H9 (cell line): Measurements from ENCODE around the gene GMPR. TPM values are rescaled to one million over a fixed set of nuclear protein-coding genes. Genes with fewer than 3 reads are reported as not detected.

ENCODE experiments used
- DNase-seq: peaks from one replicate; pipeline ENCODE4 v3.0.0-alpha.2; 2017
- H2AFZ ChIP-seq: one replicate; pipeline ENCODE4 v1.6.1; 2013; ENCODE audit warnings: mild to moderate bottlenecking, low read length, control low read depth, moderate library complexity
- H2AK5ac ChIP-seq: 2 replicates; pipeline ENCODE4 v1.6.1; 2013; ENCODE audit warnings: low read length, control low read depth, mixed read lengths; ENCODE audit not compliant: insufficient read length
- H2BK120ac ChIP-seq: one replicate; pipeline ENCODE4 v1.6.1; 2013; ENCODE audit warnings: low read depth, mild to moderate bottlenecking, low read length, control low read depth, inconsistent platforms; ENCODE audit not compliant: poor library complexity, severe bottlenecking
- H2BK12ac ChIP-seq: 2 replicates; pipeline ENCODE4 v1.6.1; 2013; ENCODE audit warnings: low read length, control low read depth, mixed read lengths, low read depth; ENCODE audit not compliant: insufficient read length
- H2BK15ac ChIP-seq: 2 replicates; pipeline ENCODE4 v1.6.1; 2013; ENCODE audit warnings: low read depth, low read length, control low read depth
- H2BK20ac ChIP-seq: one replicate; pipeline ENCODE4 v1.6.1; 2013; ENCODE audit warnings: low read depth, mild to moderate bottlenecking, low read length, control low read depth, inconsistent platforms; ENCODE audit not compliant: poor library complexity, severe bottlenecking
- H2BK5ac ChIP-seq: 2 replicates; pipeline ENCODE4 v1.6.1; 2013; ENCODE audit warnings: low read length, control low read depth, mixed read lengths; ENCODE audit not compliant: insufficient read length
- H3K14ac ChIP-seq: 2 replicates; pipeline ENCODE4 v1.6.1; 2013; ENCODE audit warnings: low read length, control low read depth; ENCODE audit not compliant: insufficient read depth
- H3K18ac ChIP-seq: 2 replicates; pipeline ENCODE4 v1.6.1; 2013; ENCODE audit warnings: low read depth, mild to moderate bottlenecking, mixed read lengths, low read length, control low read depth; ENCODE audit not compliant: insufficient read length
- H3K23ac ChIP-seq: 2 replicates; pipeline ENCODE4 v1.6.1; 2013; ENCODE audit warnings: low read length, control low read depth, mixed read lengths, low read depth; ENCODE audit not compliant: insufficient read length
- H3K23me2 ChIP-seq: 2 replicates; pipeline ENCODE4 v1.6.1; 2013; ENCODE audit warnings: low read depth, mild to moderate bottlenecking, mixed read lengths, low read length, control low read depth; ENCODE audit not compliant: insufficient read length, poor library complexity, severe bottlenecking
- H3K27ac ChIP-seq: 2 replicates; pipeline ENCODE4 v1.5.1; 2013; ENCODE audit warnings: low read length, control low read depth, mixed read lengths, low read depth; ENCODE audit not compliant: insufficient read length
- H3K27me3 ChIP-seq: 2 replicates; pipeline ENCODE4 v1.6.1; 2013; ENCODE audit warnings: low read length, control low read depth, inconsistent platforms; ENCODE audit not compliant: insufficient read depth
- H3K4ac ChIP-seq: 2 replicates; pipeline ENCODE4 v1.6.1; 2013; ENCODE audit warnings: low read depth, mild to moderate bottlenecking, control low read depth, inconsistent platforms, low read length, moderate library complexity
- H3K4me1 ChIP-seq: 2 replicates; pipeline ENCODE4 v1.6.1; 2013; ENCODE audit warnings: low read length, control low read depth, inconsistent platforms; ENCODE audit not compliant: insufficient read depth
- H3K4me2 ChIP-seq: 2 replicates; pipeline ENCODE4 v1.6.1; 2013; ENCODE audit warnings: low read length, control low read depth, mixed read lengths; ENCODE audit not compliant: insufficient read length, insufficient read depth
- H3K56ac ChIP-seq: 2 replicates; pipeline ENCODE4 v1.6.1; 2013; ENCODE audit warnings: low read depth, mild to moderate bottlenecking, mixed read lengths, low read length, control low read depth; ENCODE audit not compliant: insufficient read length
- H3K79me1 ChIP-seq: 2 replicates; pipeline ENCODE4 v1.6.1; 2013; ENCODE audit warnings: low read depth, mild to moderate bottlenecking, moderate library complexity, low read length, control low read depth, inconsistent platforms; ENCODE audit not compliant: insufficient read depth, poor library complexity, severe bottlenecking
- H3K79me2 ChIP-seq: 2 replicates; pipeline ENCODE4 v1.6.1; 2013; ENCODE audit warnings: low read length, control low read depth, inconsistent platforms; ENCODE audit not compliant: insufficient read depth
- H3K9ac ChIP-seq: 2 replicates; pipeline ENCODE4 v1.6.1; 2013; ENCODE audit warnings: low read length, control low read depth, mixed read lengths; ENCODE audit not compliant: insufficient read length; ENCODE audit errors: extremely low read depth
- H3K9me3 ChIP-seq: one replicate; pipeline ENCODE4 v1.6.1; 2013; ENCODE audit warnings: low read depth, low read length, inconsistent platforms; ENCODE audit not compliant: control insufficient read depth
- H3T11ph ChIP-seq: one replicate; pipeline ENCODE4 v1.6.1; 2013; ENCODE audit warnings: mild to moderate bottlenecking, low read length, control low read depth, inconsistent platforms
- H4K20me1 ChIP-seq: one replicate; pipeline ENCODE4 v1.6.1; 2013; ENCODE audit not compliant: control insufficient read depth, insufficient read length, insufficient read depth
- H4K5ac ChIP-seq: 2 replicates; pipeline ENCODE4 v1.6.1; 2013; ENCODE audit warnings: low read depth, mild to moderate bottlenecking, mixed read lengths, low read length, control low read depth; ENCODE audit not compliant: insufficient read length
- H4K8ac ChIP-seq: replicated peaks from 2 replicates; pipeline ENCODE4 v1.6.1; 2013; ENCODE audit warnings: low read length, control low read depth, mixed read lengths, low read depth; ENCODE audit not compliant: insufficient read length
- H4K91ac ChIP-seq: 2 replicates; pipeline ENCODE4 v1.6.1; 2013; ENCODE audit warnings: low read depth, mild to moderate bottlenecking, moderate library complexity, mixed read lengths, low read length, control low read depth; ENCODE audit not compliant: insufficient read length
- H3K27ac Mint-ChIP-seq, 3 experiments: 2 replicates in 2 of 3; 3 replicates in 1 of 3; pipeline ENCODE4 v1.8.0; 2020 to 2021; ENCODE audit warnings: mixed read lengths in 3 of 3, mild to moderate bottlenecking in 1 of 3, moderate library complexity in 1 of 3
- H3K27me3 Mint-ChIP-seq: 2 replicates; pipeline ENCODE4 v1.8.0; 2021; ENCODE audit warnings: low read depth, mild to moderate bottlenecking, moderate library complexity, mixed read lengths
- H3K36me3 Mint-ChIP-seq, 3 experiments: 2 replicates in 2 of 3; 3 replicates in 1 of 3; pipeline ENCODE4 v1.8.0; 2020 to 2021; ENCODE audit warnings: low read depth in 3 of 3, mixed read lengths in 3 of 3; ENCODE audit not compliant: insufficient read depth in 1 of 3
- H3K4me1 Mint-ChIP-seq, 2 experiments: 2 replicates each; pipeline ENCODE4 v1.8.0; 2020; ENCODE audit warnings: mixed read lengths in 2 of 2
- H3K4me3 Mint-ChIP-seq, 2 experiments: 2 replicates in 1 of 2; 3 replicates in 1 of 2; pipeline ENCODE4 v1.8.0; 2020 to 2021; ENCODE audit warnings: mild to moderate bottlenecking in 2 of 2, mixed read lengths in 2 of 2, moderate library complexity in 1 of 2
- H3K9me3 Mint-ChIP-seq, 2 experiments: 2 replicates in 1 of 2; 3 replicates in 1 of 2; pipeline ENCODE4 v1.8.0; 2020; ENCODE audit warnings: mild to moderate bottlenecking in 2 of 2, mixed read lengths in 2 of 2, moderate library complexity in 1 of 2
- WGBS: extraction: QIAGEN DNeasy Blood & Tissue Kit; methylation state at CpG from one replicate; pipeline ENCODE4 v1.1.7; 2013; ENCODE audit warnings: missing lambda C conversion rate, low lambda C conversion rate, mixed read lengths; ENCODE audit not compliant: insufficient read length; ENCODE audit errors: extremely low coverage; 5-methylcytosine and 5-hydroxymethylcytosine counted together
- total RNA-seq: library from RNA; stranded (reverse); gene quantifications from 2 replicates; pipeline ENCODE4 v1.2.1, GENCODE V29; 2021
- TF ChIP-seq, protein P1 (sequence below): fragments of 200-600 bp; sonication (generic); conservative IDR thresholded peaks from 3 replicates; pipeline ENCODE4 v1.8.0; 2021; ENCODE audit warnings: antibody characterized with exemption, mild to moderate bottlenecking

The GMPR gene
- total RNA-seq, 1 experiment from 2014 or later: 0.70 TPM

DNA sequence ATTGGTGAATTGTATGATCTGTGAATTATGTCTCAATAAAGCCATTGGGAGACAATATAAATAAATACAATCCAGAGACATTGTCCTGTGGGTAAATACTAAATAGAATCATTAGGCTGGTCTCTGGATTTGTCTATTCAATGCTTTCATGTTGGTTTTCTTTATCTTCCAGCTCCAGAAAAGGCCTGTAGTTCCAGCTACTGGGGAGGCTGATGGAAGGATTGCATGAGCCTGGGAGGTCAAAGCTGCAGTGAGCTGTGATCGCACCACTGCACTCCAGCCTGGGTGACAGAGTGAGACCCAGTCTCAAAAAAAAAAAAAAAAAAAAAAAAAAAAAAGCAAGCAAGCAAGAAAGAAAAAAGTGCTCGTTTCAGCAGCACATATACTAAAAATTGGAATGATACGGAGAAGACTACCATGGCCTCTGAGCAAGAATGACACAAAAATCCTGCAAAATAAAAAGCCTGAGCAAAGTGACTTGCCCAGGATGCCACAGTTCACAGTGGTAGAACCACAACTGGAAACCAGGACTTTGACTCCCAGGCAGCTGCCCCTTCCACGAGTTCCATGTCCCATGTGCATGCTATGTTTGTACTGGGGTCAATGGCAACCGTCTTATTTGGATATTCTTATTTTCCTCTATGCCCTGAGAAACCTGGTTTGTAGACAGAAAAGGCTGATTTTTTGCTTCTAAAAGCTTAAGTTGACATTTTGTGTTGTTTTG, 33.6 kb upstream of the GMPR start:
- H3K4me1 Mint-ChIP-seq: peaks cover 13 to 14% of the 10 kb centered on the region in 2 experiments
- Histone ChIP-seq H2BK20ac (no peak overlapping the region), H4K20me1 (no peaks in the 10 kb centered on the region), H3K23me2 (no peaks in the 10 kb centered on the region), H3K4me1 (no peaks in the 10 kb centered on the region), H3K23ac (no peak overlapping the region), H3T11ph (no peak overlapping the region), H3K14ac (no peak overlapping the region), H3K79me2 (no peaks in the 10 kb centered on the region), H3K79me1 (no peaks in the 10 kb centered on the region), H2AK5ac (no peak overlapping the region), H3K4ac (no peak overlapping the region), H3K56ac (no peak overlapping the region), H3K27ac (no peak overlapping the region), H3K27me3 (no peaks in the 10 kb centered on the region), H2BK12ac (no peak overlapping the region), H2BK5ac (no peak overlapping the region), H4K91ac (no peak overlapping the region), H3K9me3 (no peaks in the 10 kb centered on the region), H2BK15ac (no peak overlapping the region), H3K4me2 (no peak overlapping the region), H3K9ac (no peak overlapping the region), H2AFZ (no peak overlapping the region), H2BK120ac (no peak overlapping the region), H4K5ac (no peak overlapping the region), H3K18ac (no peak overlapping the region), H4K8ac (no peak overlapping the region)
- no CpG with 5 or more reads among the region's 5 CpGs for WGBS
- H3K27ac Mint-ChIP-seq: no peak overlapping the region
- no peaks in the 10 kb centered on the region for H3K36me3 Mint-ChIP-seq
- H3K9me3 Mint-ChIP-seq: no peaks in the 10 kb centered on the region; a peak in 1 of 5 replicates
- peaks cover 5% of the 10 kb centered on the region; the same call in 1 of the 2 replicates for H3K27me3 Mint-ChIP-seq
- H3K4me3 Mint-ChIP-seq: no peak overlapping the region
- TF ChIP-seq, protein P1, sequence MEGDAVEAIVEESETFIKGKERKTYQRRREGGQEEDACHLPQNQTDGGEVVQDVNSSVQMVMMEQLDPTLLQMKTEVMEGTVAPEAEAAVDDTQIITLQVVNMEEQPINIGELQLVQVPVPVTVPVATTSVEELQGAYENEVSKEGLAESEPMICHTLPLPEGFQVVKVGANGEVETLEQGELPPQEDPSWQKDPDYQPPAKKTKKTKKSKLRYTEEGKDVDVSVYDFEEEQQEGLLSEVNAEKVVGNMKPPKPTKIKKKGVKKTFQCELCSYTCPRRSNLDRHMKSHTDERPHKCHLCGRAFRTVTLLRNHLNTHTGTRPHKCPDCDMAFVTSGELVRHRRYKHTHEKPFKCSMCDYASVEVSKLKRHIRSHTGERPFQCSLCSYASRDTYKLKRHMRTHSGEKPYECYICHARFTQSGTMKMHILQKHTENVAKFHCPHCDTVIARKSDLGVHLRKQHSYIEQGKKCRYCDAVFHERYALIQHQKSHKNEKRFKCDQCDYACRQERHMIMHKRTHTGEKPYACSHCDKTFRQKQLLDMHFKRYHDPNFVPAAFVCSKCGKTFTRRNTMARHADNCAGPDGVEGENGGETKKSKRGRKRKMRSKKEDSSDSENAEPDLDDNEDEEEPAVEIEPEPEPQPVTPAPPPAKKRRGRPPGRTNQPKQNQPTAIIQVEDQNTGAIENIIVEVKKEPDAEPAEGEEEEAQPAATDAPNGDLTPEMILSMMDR: no peak
- no peak for DNase-seq
